T-helper 22 cell (primary cell): ENCODE measurements around the gene BTBD6.
"Not testable (repeated sequence)": the region's sequence is repeated elsewhere in the genome, so short reads cannot be mapped to it uniquely, and the experiment has no call there.

ENCODE experiments used
- DNase-seq: peaks from one replicate; pipeline ENCODE4 v3.0.0-alpha.2; 2020; ENCODE audit warnings: low read depth

Gene BTBD6

GRCh38 chr14:105297311-105297710 lies 49.0 kb downstream of the BTBD6 start:
- DNase-seq = not testable (repeated sequence)

DNA sequence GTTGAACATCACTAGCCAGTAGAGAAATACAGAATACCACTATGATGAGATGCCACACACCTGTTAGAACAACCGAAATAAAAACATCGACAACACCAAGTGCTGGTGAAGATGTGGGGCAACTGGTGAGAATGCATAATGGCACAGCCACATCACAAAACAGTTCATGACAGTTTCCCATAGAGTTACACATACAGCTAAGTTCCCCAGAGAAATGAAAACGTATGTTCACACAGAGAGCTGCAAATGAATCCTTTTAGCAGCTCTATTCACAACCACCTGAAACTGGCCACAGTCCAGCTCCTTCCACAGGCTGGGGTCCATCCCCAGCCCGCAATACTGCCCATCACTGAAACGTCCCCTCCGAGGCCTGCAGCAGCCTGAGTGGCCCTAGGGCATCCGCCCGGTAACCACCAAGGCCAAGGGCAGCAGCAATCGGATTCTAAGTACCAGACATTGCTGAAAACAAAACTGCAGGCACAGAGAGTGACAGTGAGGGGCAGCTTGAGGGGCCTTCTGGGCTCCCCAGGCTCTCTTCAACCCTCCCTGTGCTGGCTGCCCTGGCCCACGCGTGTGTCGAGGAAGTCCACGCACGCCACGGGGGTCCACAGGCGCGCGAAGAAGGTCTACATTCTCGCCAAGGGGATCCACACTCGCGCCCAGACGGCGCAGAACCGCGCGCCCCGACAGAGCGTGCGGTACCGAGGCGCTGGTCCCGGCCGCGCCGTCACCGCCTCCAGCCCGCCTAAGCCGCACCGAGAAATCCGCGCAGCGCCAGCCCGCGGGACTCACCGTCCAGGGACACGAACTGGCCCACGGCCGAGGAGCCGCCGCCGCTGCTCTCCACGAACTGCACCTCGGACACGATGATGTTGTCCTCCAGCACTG lies 51.6 kb downstream of the BTBD6 start:
- no peak for DNase-seq
